HepG2 (cell line): Measurements from ENCODE around the gene CDKL2. TPM values are rescaled to one million over a fixed set of nuclear protein-coding genes. Genes with fewer than 3 reads are reported as not detected.

Source experiments
- CTCF ChIP-seq: sonication (generic); formaldehyde crosslinking; IDR thresholded peaks from 2 replicates; pipeline ENCODE4 v1.5.0; 2020; ENCODE audit warnings: mild to moderate bottlenecking, missing genetic modification reagents, moderate library complexity
- GPN1 ChIP-seq: sonication (generic); formaldehyde crosslinking; IDR thresholded peaks from 2 replicates; pipeline ENCODE4 v1.5.1; 2020; ENCODE audit warnings: missing genetic modification reagents, borderline replicate concordance
- IRF9 ChIP-seq: sonication (generic); formaldehyde crosslinking; IDR thresholded peaks from 2 replicates; pipeline ENCODE4 v1.8.0; 2022; ENCODE audit warnings: missing genetic modification reagents, mild to moderate bottlenecking, borderline replicate concordance
- KLF15 ChIP-seq: sonication (generic); formaldehyde crosslinking; IDR thresholded peaks from 2 replicates; pipeline ENCODE4 v1.8.1; 2023; ENCODE audit warnings: borderline replicate concordance, mild to moderate bottlenecking, inconsistent platforms, missing genetic modification reagents, mixed read lengths
- LBX2 ChIP-seq: sonication (generic); formaldehyde crosslinking; IDR thresholded peaks from 2 replicates; pipeline ENCODE4 v1.5.0; 2020; ENCODE audit warnings: missing genetic modification reagents, mild to moderate bottlenecking, borderline replicate concordance
- MTA1 ChIP-seq: sonication (generic); formaldehyde crosslinking; IDR thresholded peaks from 2 replicates; pipeline ENCODE4 v1.4.0; 2020; ENCODE audit warnings: missing genetic modification reagents, mild to moderate bottlenecking, borderline replicate concordance
- SMC3 ChIP-seq: IDR thresholded peaks from 2 replicates; pipeline ENCODE4 v1.6.1; 2011; ENCODE audit warnings: low read length, improper control_type of control experiment
- SRSF9 ChIP-seq: fragments of 200-400 bp; formaldehyde crosslinking; IDR thresholded peaks from 2 replicates; pipeline ENCODE4 v1.6.1; 2018; ENCODE audit warnings: borderline replicate concordance, mild to moderate bottlenecking, low read depth, low read length; ENCODE audit not compliant: insufficient read depth, poor library complexity, severe bottlenecking
- TCF12 ChIP-seq, 2 experiments: fragments of 450-650 bp in 1 of 2; sonication (generic) in 1 of 2; formaldehyde crosslinking in 1 of 2; IDR thresholded peaks; 2 replicates each; pipeline versions ENCODE4 v1.6.1 to v1.8.0; 2017 to 2022; ENCODE audit warnings: antibody characterized with exemption in 1 of 2, mild to moderate bottlenecking in 1 of 2, missing genetic modification reagents in 1 of 2, moderate library complexity in 1 of 2
- ZMYM3 ChIP-seq: sonication (generic); formaldehyde crosslinking; IDR thresholded peaks from 2 replicates; pipeline ENCODE4 v1.5.1; 2020; ENCODE audit warnings: mild to moderate bottlenecking, missing genetic modification reagents
- ZNF143 ChIP-seq: sonication (generic); formaldehyde crosslinking; IDR thresholded peaks from 2 replicates; pipeline ENCODE4 v1.4.0; 2020; ENCODE audit warnings: missing genetic modification reagents
- ZNF333 ChIP-seq: sonication (generic); formaldehyde crosslinking; IDR thresholded peaks from 2 replicates; pipeline ENCODE4 v1.4.0; 2020; ENCODE audit warnings: mild to moderate bottlenecking, missing genetic modification reagents, borderline replicate concordance
- ZNF543 ChIP-seq: sonication (generic); formaldehyde crosslinking; IDR thresholded peaks from 2 replicates; pipeline ENCODE4 v1.4.0; 2020; ENCODE audit warnings: mild to moderate bottlenecking, missing genetic modification reagents
- ZNF557 ChIP-seq: sonication (generic); formaldehyde crosslinking; IDR thresholded peaks from 2 replicates; pipeline ENCODE4 v1.4.0; 2020; ENCODE audit warnings: missing genetic modification reagents
- ZNF670 ChIP-seq: sonication (generic); formaldehyde crosslinking; IDR thresholded peaks from 2 replicates; pipeline ENCODE4 v1.8.0; 2022; ENCODE audit warnings: mild to moderate bottlenecking, missing genetic modification reagents, borderline replicate concordance
- ZXDC ChIP-seq: sonication (generic); formaldehyde crosslinking; IDR thresholded peaks from 2 replicates; pipeline ENCODE4 v1.5.0; 2020; ENCODE audit warnings: mild to moderate bottlenecking, missing genetic modification reagents
- polyA plus RNA-seq, 8 experiments: library from polyadenylated mRNA; depleted of rRNA in 3 of 8; stranded (reverse) in 7 of 8; unstranded in 1 of 8; fragments of >200 nt; fragmentation: Illumina TruSeq in 4 of 8; extraction: Trizol in 4 of 8; gene quantifications; 2 replicates each; pipeline versions ENCODE4 v1.2.1 to v1.2.3, GENCODE V29; 2011 to 2016; ENCODE audit warnings: low read depth in 4 of 8, missing spikeins in 1 of 8, mixed read lengths in 1 of 8; ENCODE audit not compliant: insufficient read depth in 1 of 8
- total RNA-seq, 5 experiments: library from RNA; depleted of rRNA; stranded (reverse); fragments of >200 nt; fragmentation: Illumina TruSeq; extraction: Trizol; gene quantifications; 2 replicates each; pipeline ENCODE4 v1.2.3, GENCODE V29; 2016; ENCODE audit warnings: low read depth in 1 of 5
- TF ChIP-seq, protein P1 (sequence below): sonication (generic); formaldehyde crosslinking; IDR thresholded peaks from 2 replicates; pipeline ENCODE4 v1.4.0; 2020; ENCODE audit warnings: mild to moderate bottlenecking, missing genetic modification reagents

Gene CDKL2
- total and polyA plus RNA-seq, 2 of the 13 experiments (the other 11 are each of a cell fraction or from before 2014, with no cell fraction given): not detected

- TF ChIP-seq, protein P1, sequence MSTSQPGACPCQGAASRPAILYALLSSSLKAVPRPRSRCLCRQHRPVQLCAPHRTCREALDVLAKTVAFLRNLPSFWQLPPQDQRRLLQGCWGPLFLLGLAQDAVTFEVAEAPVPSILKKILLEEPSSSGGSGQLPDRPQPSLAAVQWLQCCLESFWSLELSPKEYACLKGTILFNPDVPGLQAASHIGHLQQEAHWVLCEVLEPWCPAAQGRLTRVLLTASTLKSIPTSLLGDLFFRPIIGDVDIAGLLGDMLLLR (CRISPR knock-in tag): peak; percentile 66
- TF ChIP-seq MTA1 (peak; percentile 70; the same call in 1 of the 2 replicates), GPN1 (no peak), ZNF333 (no peak), LBX2 (CRISPR knock-in tag) (peak; percentile 38; the same call in 1 of the 2 replicates), IRF9 (CRISPR knock-in tag) (peak; percentile 83; the same call in 1 of the 2 replicates), ZXDC (CRISPR knock-in tag) (peak; percentile 100), SRSF9 (no peak), CTCF (no peak), ZNF670 (CRISPR knock-in tag) (no peak; the same call in 1 of the 2 replicates), ZNF143 (CRISPR knock-in tag) (peak; percentile 69), KLF15 (peak; percentile 49; the same call in 1 of the 2 replicates), TCF12 (IDR thresholded peaks at IDR 0.05) (no peak), TCF12 (CRISPR knock-in tag; IDR thresholded peaks at IDR 0.05) (no peak), ZNF557 (CRISPR knock-in tag) (0 out of 2 replicates have a peak, but pooled peaks have one; percentile 74), ZMYM3 (CRISPR knock-in tag) (no peak), ZNF543 (peak; percentile 23; the same call in 1 of the 2 replicates), SMC3 (no peak)
Measured at GRCh38 chr4:75673027-75673958, 43.0 kb upstream of the CDKL2 start, which contains the start of gene G3BP2 (continued).
